Activated CD8-positive, alpha-beta memory T cell treated with anti-CD3 and anti-CD28 coated beads for 1 hour (primary cell): Measurements from ENCODE around the gene ZBTB9.

Source experiments
- DNase-seq, 2 donors: peaks; one replicate each; pipeline ENCODE4 v3.0.0-alpha.2; 2020; ENCODE audit warnings: low read depth in 1 of 2; ENCODE audit errors: extremely low read depth in 1 of 2

Gene ZBTB9

GRCh38 chr6:33454009-33454946 lies at the start of gene ZBTB9:
TSS of gene ZBTB9 (plus strand) at chr6:33454576. CDS start at chr6:33455101, 525 bp downstream.
- DNase-seq = peak; percentile 82 to 85

- DNase-seq = no peak
Observed at GRCh38 chr6:33404884-33405283, 49.5 kb upstream of the ZBTB9 start.

- DNase-seq = no peak
Observed at GRCh38 chr6:33405386-33405940, 48.9 kb upstream of the ZBTB9 start.

- no peak for DNase-seq
Observed at GRCh38 chr6:33406126-33406525, 48.2 kb upstream of the ZBTB9 start.

- DNase-seq = no peak
Observed at GRCh38 chr6:33407132-33407718, 47.2 kb upstream of the ZBTB9 start.

GRCh38 chr6:33410050-33410710 lies 44.2 kb upstream of the ZBTB9 start:
- peak; percentile 96 to 99 for DNase-seq

GRCh38 chr6:33410711-33411631 lies 43.4 kb upstream of the ZBTB9 start, which contains the start of gene PHF1:
TSS of gene PHF1 (plus strand) at chr6:33411014. CDS start at chr6:33412264, 1,250 bp downstream.
- DNase-seq = peak in 1 of 2 donors; percentile 74

GRCh38 chr6:33411632-33412005 lies 42.8 kb upstream of the ZBTB9 start:
- DNase-seq = no peak

GRCh38 chr6:33412140-33413009 lies 42.0 kb upstream of the ZBTB9 start:
- DNase-seq = no peak

- DNase-seq = no peak
Observed at GRCh38 chr6:33413241-33414120, 40.9 kb upstream of the ZBTB9 start.

- DNase-seq = no peak
Observed at GRCh38 chr6:33414592-33415271, 39.6 kb upstream of the ZBTB9 start.

GRCh38 chr6:33415831-33416230 lies 38.5 kb upstream of the ZBTB9 start:
- no peak for DNase-seq

GRCh38 chr6:33416386-33417127 lies 37.8 kb upstream of the ZBTB9 start:
- DNase-seq = no peak

- DNase-seq = no peak
Observed at GRCh38 chr6:33417128-33417902, 37.1 kb upstream of the ZBTB9 start.

- DNase-seq = peak; percentile 98
Observed at GRCh38 chr6:33417903-33418689, 36.3 kb upstream of the ZBTB9 start, which contains the start of gene CUTA. TSS of gene CUTA (minus strand) at chr6:33418107. CDS start at chr6:33418000, 107 bp downstream.
